Activated CD4-positive, alpha-beta memory T cell treated with anti-CD3 and anti-CD28 coated beads, Interleukin-2, amount 10 ng/mL, durations not matched to agents 7 days and 5 days (primary cell): ENCODE results near the gene CALML3. TPM values are rescaled to one million over a fixed set of nuclear protein-coding genes. Genes with fewer than 3 reads are reported as not detected.

ENCODE experiments used
- CTCF ChIA-PET: fragments of 350-600 bp; sonication (Branson Sonifier 250); formaldehyde crosslinking; loops from one replicate; lab custom pipeline; 2021; ENCODE audit warnings: antibody characterized with exemption, inconsistent platforms; lab: Charles Lee
- POLR2A ChIA-PET: fragments of 350-600 bp; sonication (Branson Sonifier 250); formaldehyde crosslinking; loops from one replicate; lab custom pipeline; 2021; ENCODE audit warnings: antibody characterized with exemption; lab: Charles Lee
- DNase-seq: peaks from one replicate; pipeline ENCODE4 v3.0.0-alpha.2; 2020
- H3K27ac Mint-ChIP-seq: one replicate; pipeline ENCODE4 v1.8.0; 2021; ENCODE audit warnings: mild to moderate bottlenecking, mixed read lengths
- H3K27me3 Mint-ChIP-seq: one replicate; pipeline ENCODE4 v1.8.0; 2021; ENCODE audit warnings: mixed read lengths
- H3K36me3 Mint-ChIP-seq: one replicate; pipeline ENCODE4 v1.8.0; 2021; ENCODE audit warnings: low read depth, mixed read lengths
- H3K4me1 Mint-ChIP-seq: one replicate; pipeline ENCODE4 v1.8.0; 2021; ENCODE audit warnings: mixed read lengths
- H3K4me3 Mint-ChIP-seq: one replicate; pipeline ENCODE4 v1.8.0; 2021; ENCODE audit warnings: mild to moderate bottlenecking, mixed read lengths
- H3K9me3 Mint-ChIP-seq: one replicate; pipeline ENCODE4 v1.8.0; 2021; ENCODE audit warnings: mixed read lengths
- total RNA-seq, 2 experiments: library from RNA; stranded (reverse); gene quantifications; one replicate each; pipeline ENCODE4 v1.2.3, GENCODE V29; 2021

The CALML3 gene
- total RNA-seq, 2 experiments from 2014 or later = not detected

DNA sequence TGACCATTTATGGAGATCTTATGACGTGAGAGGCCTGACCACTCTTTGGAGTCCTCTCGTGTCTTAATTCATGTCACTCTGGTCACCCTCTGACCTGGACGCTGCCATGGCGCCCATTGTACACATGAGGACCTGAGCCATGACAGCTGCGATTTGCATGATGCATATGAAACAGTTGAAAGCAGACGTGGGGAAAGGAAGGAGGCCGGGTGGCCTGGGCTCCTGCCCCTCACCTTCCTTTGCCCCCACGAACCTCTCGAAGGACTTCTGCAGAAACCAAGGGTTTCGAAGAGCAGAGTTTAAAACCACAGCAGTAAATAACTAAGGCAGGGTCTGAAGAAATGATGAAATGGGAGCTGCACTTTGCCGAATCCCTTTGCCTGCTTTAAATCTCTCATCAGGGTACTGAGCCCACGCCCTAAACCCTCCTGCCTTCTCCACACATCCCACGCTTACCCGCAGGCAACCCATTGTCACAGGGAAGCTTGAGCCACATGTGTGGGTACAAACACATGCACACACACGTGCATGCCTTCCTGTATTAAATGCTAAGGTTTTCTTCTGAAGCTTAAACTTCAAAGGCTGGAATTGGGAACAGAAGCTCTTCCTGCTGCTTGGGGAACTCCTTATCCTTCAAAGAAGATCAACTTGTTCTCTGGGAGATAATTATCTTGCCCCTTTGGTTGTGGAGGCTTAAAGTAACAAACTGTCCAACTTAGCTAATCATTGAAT, 11.7 kb upstream of the CALML3 start:
- Mint-ChIP-seq H3K4me1 (peaks cover 1% of the 10 kb centered on the region), H3K27ac (no peak overlapping the region), H3K36me3 (no peaks in the 10 kb centered on the region), H3K27me3 (peaks cover 21% of the 10 kb centered on the region), H3K4me3 (no peak overlapping the region), H3K9me3 (no peaks in the 10 kb centered on the region)
- DNase-seq = no peak
- CTCF ChIA-PET = interaction anchor here (1.3 kb wide), 1 partner anchor 110 kb away, joined by 5 read pairs; no protein-coding TSS in a partner anchor
- POLR2A ChIA-PET = no interaction called here

DNA sequence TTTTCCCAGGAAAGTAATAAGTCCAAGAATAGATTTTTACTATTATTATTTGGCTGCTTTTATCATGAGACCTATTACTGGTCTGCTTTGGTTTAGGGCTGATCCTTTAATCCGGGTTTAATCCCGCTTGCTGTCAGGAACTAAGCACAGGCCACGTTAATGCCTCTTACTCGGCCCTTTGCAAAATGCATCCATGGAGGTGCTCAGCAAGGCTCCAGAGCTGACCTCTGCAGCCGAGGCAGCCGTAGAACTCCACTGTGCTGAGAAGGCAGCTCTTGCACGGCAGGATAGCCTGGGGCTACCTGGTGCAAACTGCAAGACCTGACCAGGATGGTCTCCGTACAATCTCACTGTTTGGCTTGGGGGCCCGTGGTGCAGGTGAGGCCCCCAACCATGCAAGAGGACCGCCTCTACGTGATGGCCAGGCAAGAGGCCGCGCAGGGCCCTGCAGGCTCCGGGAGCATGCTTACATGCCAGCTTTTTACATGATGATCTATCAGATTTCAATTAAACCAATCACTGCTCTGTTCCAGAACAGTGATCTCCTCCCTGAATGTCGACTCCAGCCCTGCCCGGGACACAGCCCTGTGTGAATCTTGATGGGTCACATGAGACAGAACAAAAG, 10.4 kb upstream of the CALML3 start:
- no peaks in the 10 kb centered on the region for H3K9me3 Mint-ChIP-seq
- no peak overlapping the region for H3K4me3 Mint-ChIP-seq
- peaks cover 21% of the 10 kb centered on the region for H3K27me3 Mint-ChIP-seq
- no peak overlapping the region for H3K27ac Mint-ChIP-seq
- H3K4me1 Mint-ChIP-seq = peaks cover 1% of the 10 kb centered on the region
- H3K36me3 Mint-ChIP-seq = no peaks in the 10 kb centered on the region
- no peak for DNase-seq
- CTCF ChIA-PET = interaction anchor here (1.3 kb wide), 1 partner anchor 109 kb away, joined by 5 read pairs; no protein-coding TSS in a partner anchor
- POLR2A ChIA-PET = no interaction called here

DNA sequence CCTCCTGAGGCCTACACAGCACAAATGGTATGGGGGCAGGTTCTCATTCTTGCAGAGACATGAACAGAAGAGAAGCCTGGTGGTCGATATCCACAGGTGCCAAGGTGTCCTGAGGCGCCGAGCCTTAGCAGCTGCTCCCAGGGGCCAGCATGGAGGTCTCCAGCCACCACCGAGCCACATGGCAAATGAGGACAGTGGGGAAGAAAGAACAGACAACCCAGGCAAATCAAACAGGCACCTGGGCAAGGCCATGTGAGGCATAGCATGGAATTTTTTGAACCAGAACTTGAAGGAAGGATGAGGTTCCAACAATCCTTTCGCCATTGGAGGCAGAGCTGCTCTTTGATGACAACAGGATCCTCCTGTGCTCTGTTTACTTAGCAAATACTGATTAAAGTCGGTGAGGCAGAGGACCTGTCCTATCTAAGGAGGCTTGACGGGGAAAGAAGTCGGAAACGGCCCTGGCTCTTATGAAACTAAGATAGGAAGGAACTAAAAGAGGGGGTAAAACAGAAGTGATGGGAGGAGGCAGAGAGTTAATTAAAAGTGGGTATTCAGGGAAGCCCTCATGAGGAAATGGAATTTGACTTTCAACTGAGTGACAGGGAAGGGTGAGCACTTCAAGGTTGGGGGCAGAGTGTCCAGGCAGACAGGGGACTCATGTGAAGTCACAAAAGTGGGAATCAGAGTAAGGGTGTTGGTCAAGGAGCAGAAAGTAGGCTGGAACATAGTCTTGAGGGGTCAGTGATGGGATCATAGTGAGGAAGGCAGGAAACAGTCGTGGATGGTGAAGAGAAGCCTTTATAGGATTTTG, 8.6 kb upstream of the CALML3 start:
- peaks cover 29% of the 10 kb centered on the region for H3K27me3 Mint-ChIP-seq
- ChIA-PET CTCF (no interaction called here), POLR2A (no interaction called here)
- H3K9me3 Mint-ChIP-seq = no peaks in the 10 kb centered on the region
- H3K4me1 Mint-ChIP-seq = peaks cover 1% of the 10 kb centered on the region
- no peak overlapping the region for H3K4me3 Mint-ChIP-seq
- H3K27ac Mint-ChIP-seq = no peak overlapping the region
- DNase-seq = no peak
- H3K36me3 Mint-ChIP-seq = no peaks in the 10 kb centered on the region

DNA sequence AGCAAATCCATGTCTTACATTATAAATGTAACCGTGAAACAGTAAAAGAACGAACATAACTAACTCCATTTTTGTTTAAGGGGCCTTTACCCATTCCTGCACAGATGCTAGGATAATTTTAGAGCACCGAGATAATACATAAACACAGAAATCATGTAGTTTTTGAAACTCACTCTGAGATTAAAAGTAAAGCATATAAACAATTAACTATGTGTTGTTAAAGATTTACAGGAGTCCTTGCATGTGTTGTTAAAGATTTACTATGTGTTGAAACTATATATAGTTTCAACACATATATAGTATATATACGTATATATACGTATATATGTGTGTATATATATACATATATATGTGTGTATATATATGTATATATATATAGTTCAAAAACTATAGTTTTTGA, 7.2 kb upstream of the CALML3 start:
- Mint-ChIP-seq H3K9me3 (no peaks in the 10 kb centered on the region), H3K27ac (no peak overlapping the region), H3K4me1 (peaks cover 1% of the 10 kb centered on the region), H3K27me3 (peaks cover 29% of the 10 kb centered on the region), H3K4me3 (no peak overlapping the region), H3K36me3 (no peaks in the 10 kb centered on the region)
- ChIA-PET CTCF (no interaction called here), POLR2A (no interaction called here)
- DNase-seq = no peak

DNA sequence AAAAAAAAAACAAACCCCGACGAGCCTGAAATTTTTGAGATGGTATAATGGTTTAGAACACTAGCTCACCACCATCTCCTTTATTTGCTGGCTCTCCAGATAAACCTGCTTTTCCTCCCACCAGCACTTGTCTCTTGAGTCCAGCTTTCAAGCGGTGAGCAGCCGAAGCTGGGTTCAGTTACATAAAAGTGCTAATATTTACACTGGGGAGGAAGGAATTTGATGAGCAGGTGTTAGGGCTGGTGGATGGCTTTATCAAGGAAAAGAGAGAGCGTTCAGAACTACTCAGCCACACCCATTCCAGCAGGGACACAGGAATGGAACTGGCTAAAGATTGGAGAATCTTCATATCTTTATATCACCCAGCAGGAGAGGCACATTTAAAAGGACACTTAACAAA, 6.6 kb upstream of the CALML3 start:
- H3K36me3 Mint-ChIP-seq = no peaks in the 10 kb centered on the region
- peaks cover 27% of the 10 kb centered on the region for H3K27me3 Mint-ChIP-seq
- H3K4me3 Mint-ChIP-seq = no peak overlapping the region
- no peak overlapping the region for H3K27ac Mint-ChIP-seq
- H3K9me3 Mint-ChIP-seq = no peaks in the 10 kb centered on the region
- no peaks in the 10 kb centered on the region for H3K4me1 Mint-ChIP-seq
- DNase-seq = no peak
- ChIA-PET CTCF (no interaction called here), POLR2A (no interaction called here)

DNA sequence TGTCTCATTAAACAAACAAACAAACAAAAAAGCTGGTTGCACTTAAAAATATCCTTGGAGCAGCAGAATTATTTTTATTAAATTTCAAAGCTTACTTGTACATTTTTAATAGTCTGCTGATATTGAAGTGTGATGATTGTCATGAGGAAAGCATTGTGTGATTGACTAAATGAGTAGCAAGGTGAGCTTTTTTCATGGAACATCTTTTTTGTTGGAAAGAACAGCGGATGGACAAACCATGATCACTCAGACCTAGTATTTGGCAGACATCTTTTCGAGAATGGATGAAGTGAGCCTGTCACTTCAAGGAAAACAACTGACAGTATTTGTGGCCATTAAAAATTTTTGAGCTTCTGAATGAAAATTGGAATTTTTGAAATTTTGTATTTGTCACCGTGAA, 5.7 kb upstream of the CALML3 start:
- Mint-ChIP-seq H3K4me1 (no peaks in the 10 kb centered on the region), H3K36me3 (no peaks in the 10 kb centered on the region), H3K27ac (no peak overlapping the region), H3K4me3 (no peak overlapping the region), H3K9me3 (no peaks in the 10 kb centered on the region), H3K27me3 (peaks cover 25% of the 10 kb centered on the region)
- ChIA-PET POLR2A (no interaction called here), CTCF (no interaction called here)
- DNase-seq = no peak

DNA sequence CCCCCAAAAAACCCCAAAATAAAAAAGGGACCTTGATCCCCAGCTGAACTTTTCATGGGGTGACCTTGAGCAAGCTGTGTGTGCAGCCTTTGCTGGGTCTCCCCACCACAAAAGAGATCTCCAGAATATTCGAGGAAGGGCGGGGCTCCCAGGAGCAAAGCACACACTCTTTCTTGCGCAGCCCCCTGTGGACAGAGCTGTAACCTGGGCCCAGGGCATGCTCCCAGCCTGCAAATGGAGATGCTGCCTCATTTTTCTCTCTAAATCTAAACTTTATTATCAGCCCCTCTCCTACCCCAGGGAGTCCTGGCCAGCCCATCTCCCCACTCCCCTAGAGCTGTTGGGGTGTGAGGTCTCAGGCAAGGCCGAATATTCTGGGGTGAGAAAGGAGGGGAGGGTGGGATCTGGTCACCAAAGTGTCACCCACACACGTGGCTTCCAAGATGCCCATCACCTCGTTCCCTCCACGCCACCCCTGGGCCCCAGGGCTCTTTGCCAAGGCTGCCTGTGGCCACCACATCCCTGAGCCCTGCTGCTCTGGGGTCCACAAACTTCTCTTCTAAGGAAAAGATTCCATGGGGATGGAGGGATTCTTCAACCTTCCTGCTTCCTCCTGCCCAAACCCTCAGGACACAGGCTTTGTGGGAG, 1.7 kb upstream of the CALML3 start:
- CTCF ChIA-PET = no interaction called here
- POLR2A ChIA-PET = no interaction called here

GRCh38 chr10:5523796-5524574, 776 bp upstream of the CALML3 start:
- H3K9me3 Mint-ChIP-seq = no peaks in the 10 kb centered on the region

More for the DNA sequence above, 1.7 kb upstream of the CALML3 start:
- Mint-ChIP-seq H3K9me3 (no peaks in the 10 kb centered on the region), H3K36me3 (no peaks in the 10 kb centered on the region), H3K27me3 (peaks cover 13% of the 10 kb centered on the region), H3K4me1 (no peaks in the 10 kb centered on the region), H3K27ac (no peak overlapping the region), H3K4me3 (no peak overlapping the region)
- DNase-seq = no peak

DNA sequence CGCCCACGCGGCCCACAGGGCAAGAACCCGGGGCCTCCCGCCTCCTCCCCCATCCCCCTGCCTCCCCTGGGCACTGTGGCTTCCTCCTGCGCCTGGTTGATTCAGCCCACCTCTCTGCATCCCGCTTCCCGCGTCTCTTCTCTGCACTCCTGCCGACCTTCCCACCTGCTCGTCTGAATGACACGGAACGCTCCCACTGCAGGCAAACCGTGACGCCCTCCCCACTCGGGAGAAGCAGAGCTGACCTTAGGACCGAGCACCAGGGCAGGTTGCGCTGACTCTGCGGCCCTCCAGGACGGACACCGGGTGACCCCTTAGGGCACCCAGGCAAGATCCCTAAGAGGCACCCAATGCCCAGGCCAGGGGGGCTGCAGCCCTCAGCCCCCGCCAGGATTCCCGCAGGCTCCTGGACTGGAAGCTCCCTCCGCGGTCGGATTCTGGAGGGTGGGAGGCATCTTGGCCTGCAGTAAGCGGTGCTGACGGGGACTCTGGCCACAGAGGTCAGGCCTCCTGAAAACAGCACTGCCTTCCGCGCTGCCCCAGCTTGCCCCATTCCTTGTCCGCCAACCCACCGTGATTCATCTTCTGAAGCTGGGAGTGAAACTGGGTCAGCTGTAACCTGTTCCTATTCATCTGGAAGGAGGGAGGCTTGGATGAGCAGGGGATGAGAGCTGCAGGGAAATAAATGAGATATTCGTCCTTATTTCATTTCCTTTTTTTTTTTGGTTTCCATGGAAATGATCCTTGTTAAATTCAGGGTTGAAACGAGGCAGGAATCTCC, 990 bp downstream of the CALML3 start:
- no peak overlapping the region for H3K4me3 Mint-ChIP-seq
- H3K27me3 Mint-ChIP-seq = peaks cover 4% of the 10 kb centered on the region
- H3K4me1 Mint-ChIP-seq = no peaks in the 10 kb centered on the region
- no peak for DNase-seq
- ChIA-PET CTCF (no interaction called here), POLR2A (no interaction called here)
- no peaks in the 10 kb centered on the region for H3K9me3 Mint-ChIP-seq
- no peak overlapping the region for H3K27ac Mint-ChIP-seq
- no peaks in the 10 kb centered on the region for H3K36me3 Mint-ChIP-seq

More at GRCh38 chr10:5523796-5524574, 776 bp upstream of the CALML3 start:
- POLR2A ChIA-PET = no interaction called here
- H3K4me3 Mint-ChIP-seq = no peak overlapping the region
- DNase-seq = no peak
- H3K4me1 Mint-ChIP-seq = no peaks in the 10 kb centered on the region
- peaks cover 13% of the 10 kb centered on the region for H3K27me3 Mint-ChIP-seq
- no peaks in the 10 kb centered on the region for H3K36me3 Mint-ChIP-seq
- no peak overlapping the region for H3K27ac Mint-ChIP-seq
- CTCF ChIA-PET = no interaction called here

DNA sequence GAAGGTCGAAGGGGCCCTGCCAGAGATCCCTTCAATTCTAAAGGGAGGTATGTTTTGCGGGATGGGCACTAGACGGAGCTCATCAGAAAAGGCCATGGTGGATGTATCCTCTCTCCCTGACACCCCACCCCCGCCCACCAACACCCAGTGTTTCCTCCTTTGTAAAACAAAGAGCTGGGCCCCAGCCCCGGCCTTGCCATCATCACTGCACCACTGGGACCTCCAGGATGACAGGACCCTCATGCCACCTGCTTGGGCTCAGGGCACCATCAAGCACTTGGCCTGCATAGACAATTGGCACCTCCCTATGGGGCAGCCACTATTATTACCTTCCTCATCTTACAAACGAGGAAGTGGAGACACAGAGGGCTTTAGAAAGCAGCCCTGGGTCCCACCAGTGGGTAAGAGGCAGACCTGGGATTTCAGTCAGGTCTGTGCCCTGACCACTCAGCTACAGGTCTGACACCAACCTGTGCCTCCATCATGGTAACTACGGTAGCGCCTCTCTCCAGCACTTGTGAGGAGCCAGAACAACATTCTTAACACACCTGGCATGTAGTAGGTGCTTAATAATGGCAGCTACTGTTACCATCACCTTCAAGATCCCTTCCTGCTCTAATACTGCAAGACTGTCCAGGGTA, 2.0 kb downstream of the CALML3 start:
- POLR2A ChIA-PET = no interaction called here
- Mint-ChIP-seq H3K36me3 (no peaks in the 10 kb centered on the region), H3K27ac (no peak overlapping the region), H3K4me1 (no peaks in the 10 kb centered on the region), H3K4me3 (no peak overlapping the region), H3K9me3 (no peaks in the 10 kb centered on the region), H3K27me3 (peaks cover 4% of the 10 kb centered on the region)
- no peak for DNase-seq
- CTCF ChIA-PET = no interaction called here

DNA sequence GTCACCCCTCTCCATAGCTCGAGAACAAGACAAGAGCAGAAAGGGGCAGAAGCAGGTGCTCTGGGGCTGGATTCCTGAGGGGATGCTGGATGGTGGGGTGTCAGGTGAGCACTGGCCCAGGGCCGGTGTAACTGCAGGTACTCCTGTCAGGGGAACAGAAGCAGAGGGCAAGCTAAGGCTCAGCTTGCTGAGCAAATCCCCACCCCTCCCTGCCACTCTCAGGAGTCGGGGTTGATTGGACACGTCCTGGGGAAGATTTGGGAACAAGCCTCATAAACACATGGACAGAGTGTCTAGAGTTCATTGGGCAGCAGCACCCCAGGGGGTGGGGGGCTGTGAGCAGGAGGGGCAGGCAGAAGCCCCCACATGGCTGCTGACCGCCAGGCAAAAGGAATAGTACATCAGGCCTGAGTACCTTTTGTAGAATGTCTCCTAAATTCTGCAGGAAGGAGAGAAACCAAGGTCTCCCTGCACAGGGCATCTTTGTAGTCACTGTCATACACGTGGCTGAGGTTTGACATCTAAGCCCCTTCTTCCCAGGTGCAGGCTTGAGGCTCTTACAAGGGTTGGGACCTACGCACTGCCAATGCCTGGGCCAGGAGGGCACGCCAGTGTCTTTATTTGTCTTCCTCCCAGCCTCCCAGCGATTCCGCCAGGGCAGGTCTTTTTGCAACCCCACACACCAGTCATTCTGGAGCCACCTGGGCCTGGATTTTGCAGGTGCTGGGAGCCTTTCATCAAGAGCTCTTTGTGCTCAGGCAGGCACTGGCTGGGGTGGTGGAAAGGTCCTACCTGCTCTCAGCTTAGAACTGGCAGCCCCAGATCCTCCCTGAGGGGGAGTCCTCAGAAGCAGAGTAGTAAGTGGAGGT, 2.8 kb downstream of the CALML3 start:
- ChIA-PET CTCF (interaction anchor here (0.7 kb wide), 1 partner anchor 66 kb away, joined by 3 read pairs; no protein-coding TSS in a partner anchor), POLR2A (no interaction called here)
- H3K4me3 Mint-ChIP-seq = no peak overlapping the region
- no peaks in the 10 kb centered on the region for H3K9me3 Mint-ChIP-seq
- H3K27me3 Mint-ChIP-seq = peaks cover 4% of the 10 kb centered on the region
- H3K4me1 Mint-ChIP-seq = no peaks in the 10 kb centered on the region
- H3K36me3 Mint-ChIP-seq = no peaks in the 10 kb centered on the region
- H3K27ac Mint-ChIP-seq = no peak overlapping the region
- no peak for DNase-seq
